CD4-positive, alpha-beta T cell (primary cell): ENCODE results near the gene ACVR2B. TPM values are rescaled to one million over a fixed set of nuclear protein-coding genes. Genes with fewer than 3 reads are reported as not detected.

Source experiments
- ATAC-seq: fragments of 200-7000 bp; cut with Tn5 transposase; one replicate; pipeline ENCODE4 v1.10.0; 2022; ENCODE audit warnings: mild to moderate bottlenecking; ENCODE audit not compliant: poor library complexity
- CTCF ChIA-PET: fragments of 350-600 bp; sonication (Branson Sonifier 250); formaldehyde crosslinking; loops from one replicate; lab custom pipeline; 2021; ENCODE audit warnings: antibody characterized with exemption, inconsistent platforms; lab: Charles Lee
- POLR2A ChIA-PET: fragments of 350-600 bp; sonication (Branson Sonifier 250); formaldehyde crosslinking; loops from one replicate; lab custom pipeline; 2021; ENCODE audit warnings: antibody characterized with exemption, inconsistent platforms; lab: Charles Lee
- DNase-seq, 14 experiments: peaks; one replicate each; pipeline ENCODE4 v3.0.0-alpha.2; 2013 to 2020; ENCODE audit warnings: mixed read lengths in 2 of 14
- H3K27ac ChIP-seq, 2 donors: one replicate each; pipeline versions ENCODE4 v1.5.1 to v1.7.0; 2013; ENCODE audit warnings: low read length in 2 of 2, low read depth in 1 of 2, mild to moderate bottlenecking in 1 of 2
- H3K27me3 ChIP-seq, 2 experiments: 1 replicate in 1 of 2; 2 replicates in 1 of 2; pipeline versions ENCODE4 v1.6.1 to v1.7.0; 2013; ENCODE audit warnings: low read length in 2 of 2, control low read depth in 1 of 2, mild to moderate bottlenecking in 1 of 2, moderate library complexity in 1 of 2; ENCODE audit not compliant: insufficient read depth in 2 of 2, control insufficient read depth in 1 of 2
- H3K36me3 ChIP-seq: one replicate; pipeline ENCODE4 v1.6.1; 2013; ENCODE audit warnings: low read length, control low read depth; ENCODE audit not compliant: insufficient read depth
- H3K4me1 ChIP-seq: one replicate; pipeline ENCODE4 v1.6.1; 2013; ENCODE audit warnings: low read length, control low read depth; ENCODE audit not compliant: insufficient read depth
- H3K4me3 ChIP-seq: one replicate; pipeline ENCODE4 v1.5.1; 2013; ENCODE audit warnings: mild to moderate bottlenecking, low read length, moderate library complexity
- H3K9me3 ChIP-seq, 2 experiments: 1 replicate in 1 of 2; 2 replicates in 1 of 2; pipeline versions ENCODE4 v1.6.1 to v1.7.0; 2013; ENCODE audit warnings: low read length in 2 of 2, mild to moderate bottlenecking in 2 of 2, control low read depth in 1 of 2, moderate library complexity in 1 of 2; ENCODE audit not compliant: control insufficient read depth in 1 of 2, insufficient read depth in 1 of 2
- H3K27ac Mint-ChIP-seq: one replicate; pipeline ENCODE4 v1.8.0; 2020; ENCODE audit warnings: mixed read lengths
- H3K27me3 Mint-ChIP-seq: one replicate; pipeline ENCODE4 v1.8.0; 2021; ENCODE audit warnings: mixed read lengths
- H3K36me3 Mint-ChIP-seq: one replicate; pipeline ENCODE4 v1.8.0; 2021; ENCODE audit warnings: low read depth, mixed read lengths
- H3K4me1 Mint-ChIP-seq: one replicate; pipeline ENCODE4 v1.8.0; 2021; ENCODE audit warnings: low read depth, mixed read lengths
- H3K4me3 Mint-ChIP-seq: one replicate; pipeline ENCODE4 v1.8.0; 2020; ENCODE audit warnings: mild to moderate bottlenecking, mixed read lengths
- H3K9me3 Mint-ChIP-seq: one replicate; pipeline ENCODE4 v1.8.0; 2020; ENCODE audit warnings: mixed read lengths
- intact Hi-C, 2 experiments: fragments of 100-400 bp; cut with DNase I in 1 of 2; cut with micrococcal nuclease in 1 of 2; formaldehyde crosslinking; loops; one replicate each; pipeline versions ENCODE4 v1.15.1 to v1.9.0; 2023 to 2025; cut with DNase I, micrococcal nuclease
- total RNA-seq, 174 experiments: library from RNA in 2 of 174; stranded (reverse) in 2 of 174; gene quantifications; one replicate each; pipeline ENCODE4 v1.2.3 and lab custom pipeline; 2021 to 2026
- TF ChIP-seq, protein P1 (sequence below): fragments of 200-600 bp; IDR thresholded peaks from one replicate; pipeline ENCODE4 v1.8.0; 2022; ENCODE audit warnings: antibody characterized with exemption, mild to moderate bottlenecking

ACVR2B gene
- total RNA-seq, 2 experiments from 2014 or later: 3.6 to 4.3 TPM

DNA sequence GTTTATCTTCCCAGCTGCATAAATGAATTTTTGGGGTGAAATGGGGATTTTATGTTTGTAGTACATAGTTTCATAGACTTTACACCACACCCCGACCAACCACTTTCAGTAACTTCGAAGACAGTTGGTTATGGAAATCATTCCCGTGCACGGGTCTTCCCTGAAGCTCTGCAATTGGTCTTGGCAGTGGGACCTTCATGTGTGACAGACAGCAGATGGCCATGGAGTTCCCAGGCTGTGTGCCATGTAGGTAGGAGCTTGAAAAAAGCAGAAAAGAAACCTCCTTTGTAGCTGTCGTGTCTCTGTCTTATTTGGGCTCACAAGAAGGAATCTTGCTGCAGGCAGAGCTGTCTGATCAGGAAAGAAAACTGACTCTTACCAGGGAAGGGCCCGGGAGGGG is 68.3 kb downstream of the ACVR2B start:
- Mint-ChIP-seq H3K27ac (no peak overlapping the region), H3K9me3 (no peaks in the 10 kb centered on the region), H3K4me1 (peaks cover 40% of the 10 kb centered on the region), H3K4me3 (no peak overlapping the region), H3K27me3 (no peaks in the 10 kb centered on the region), H3K36me3 (peaks cover 45% of the 10 kb centered on the region)
- ATAC-seq: no peak
- intact Hi-C loops: loop anchor here (5.0 to 10.0 kb wide), 2 partner anchors 483 to 765 kb away; no protein-coding TSS in a partner anchor
- DNase-seq: no peak
- H3K36me3 ChIP-seq: peaks cover 36% of the 10 kb centered on the region
- no peaks in the 10 kb centered on the region for H3K27me3 ChIP-seq
- H3K27ac ChIP-seq: no peak overlapping the region
- no peaks in the 10 kb centered on the region for H3K9me3 ChIP-seq
- POLR2A ChIA-PET: interaction anchor here (0.5 to 2.2 kb wide), 7 partner anchors 25 to 1529 kb away, joined by 3 to 8 read pairs (median 4); partner anchors contain the start of genes EPM2AIP1 and EXOG
- H3K4me3 ChIP-seq: no peak overlapping the region
- H3K4me1 ChIP-seq: peaks cover 16% of the 10 kb centered on the region
- TF ChIP-seq, protein P1, sequence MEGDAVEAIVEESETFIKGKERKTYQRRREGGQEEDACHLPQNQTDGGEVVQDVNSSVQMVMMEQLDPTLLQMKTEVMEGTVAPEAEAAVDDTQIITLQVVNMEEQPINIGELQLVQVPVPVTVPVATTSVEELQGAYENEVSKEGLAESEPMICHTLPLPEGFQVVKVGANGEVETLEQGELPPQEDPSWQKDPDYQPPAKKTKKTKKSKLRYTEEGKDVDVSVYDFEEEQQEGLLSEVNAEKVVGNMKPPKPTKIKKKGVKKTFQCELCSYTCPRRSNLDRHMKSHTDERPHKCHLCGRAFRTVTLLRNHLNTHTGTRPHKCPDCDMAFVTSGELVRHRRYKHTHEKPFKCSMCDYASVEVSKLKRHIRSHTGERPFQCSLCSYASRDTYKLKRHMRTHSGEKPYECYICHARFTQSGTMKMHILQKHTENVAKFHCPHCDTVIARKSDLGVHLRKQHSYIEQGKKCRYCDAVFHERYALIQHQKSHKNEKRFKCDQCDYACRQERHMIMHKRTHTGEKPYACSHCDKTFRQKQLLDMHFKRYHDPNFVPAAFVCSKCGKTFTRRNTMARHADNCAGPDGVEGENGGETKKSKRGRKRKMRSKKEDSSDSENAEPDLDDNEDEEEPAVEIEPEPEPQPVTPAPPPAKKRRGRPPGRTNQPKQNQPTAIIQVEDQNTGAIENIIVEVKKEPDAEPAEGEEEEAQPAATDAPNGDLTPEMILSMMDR: no peak
- CTCF ChIA-PET: interaction anchor here (0.5 to 2.7 kb wide), 20 partner anchors 9 to 886 kb away, joined by 3 to 29 read pairs (median 4); partner anchors contain the start of genes EXOG and XYLB

DNA sequence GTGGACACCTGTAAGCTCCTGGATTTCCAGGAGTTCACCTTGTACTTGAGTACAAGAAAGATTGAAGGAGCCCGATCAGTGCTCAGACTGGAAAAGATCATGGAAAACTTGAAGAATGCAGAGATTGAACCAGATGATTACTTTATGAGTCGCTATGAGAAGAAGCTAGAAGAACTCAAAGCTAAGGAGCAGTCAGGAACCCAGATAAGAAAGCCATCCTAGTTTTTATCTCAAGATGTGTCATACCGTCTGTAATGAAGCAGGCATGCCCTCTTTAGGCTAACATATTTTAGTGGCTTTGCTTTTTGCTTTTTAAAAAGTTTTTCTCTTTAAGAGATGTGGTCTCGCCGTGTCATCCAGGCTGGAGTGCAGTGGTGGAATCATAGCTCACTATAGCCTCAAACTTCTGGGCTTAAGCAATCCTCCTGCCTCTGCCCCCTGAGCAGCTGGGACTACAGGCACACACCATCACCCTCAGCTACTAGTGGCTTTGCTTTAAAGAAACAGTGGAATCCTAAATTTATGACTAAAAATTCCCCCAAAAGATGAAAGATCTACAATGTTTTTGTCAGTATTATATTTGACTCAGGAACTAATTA is 70.5 kb downstream of the ACVR2B start:
- no peak overlapping the region for H3K4me3 ChIP-seq
- TF ChIP-seq, protein P1: no peak
- peaks cover 38% of the 10 kb centered on the region for H3K36me3 ChIP-seq
- CTCF ChIA-PET: interaction anchor here (1.5 kb wide), 1 partner anchor 128 kb away, joined by 5 read pairs; no protein-coding TSS in a partner anchor
- DNase-seq (no peak), ATAC-seq (no peak)
- peaks cover 16% of the 10 kb centered on the region for H3K4me1 ChIP-seq
- no peak overlapping the region for H3K27ac ChIP-seq
- no peaks in the 10 kb centered on the region for H3K9me3 ChIP-seq
- POLR2A ChIA-PET: no interaction called here
- no peak overlapping the region for H3K4me3 Mint-ChIP-seq
- no peaks in the 10 kb centered on the region for H3K27me3 ChIP-seq
- H3K27me3 Mint-ChIP-seq: no peaks in the 10 kb centered on the region
- H3K27ac Mint-ChIP-seq: no peak overlapping the region
- peaks cover 61% of the 10 kb centered on the region for H3K36me3 Mint-ChIP-seq
- H3K4me1 Mint-ChIP-seq: peaks cover 25% of the 10 kb centered on the region
- intact Hi-C loops: loop anchor here (5.0 to 10.0 kb wide), 2 partner anchors 481 to 763 kb away; no protein-coding TSS in a partner anchor
- H3K9me3 Mint-ChIP-seq: no peaks in the 10 kb centered on the region

DNA sequence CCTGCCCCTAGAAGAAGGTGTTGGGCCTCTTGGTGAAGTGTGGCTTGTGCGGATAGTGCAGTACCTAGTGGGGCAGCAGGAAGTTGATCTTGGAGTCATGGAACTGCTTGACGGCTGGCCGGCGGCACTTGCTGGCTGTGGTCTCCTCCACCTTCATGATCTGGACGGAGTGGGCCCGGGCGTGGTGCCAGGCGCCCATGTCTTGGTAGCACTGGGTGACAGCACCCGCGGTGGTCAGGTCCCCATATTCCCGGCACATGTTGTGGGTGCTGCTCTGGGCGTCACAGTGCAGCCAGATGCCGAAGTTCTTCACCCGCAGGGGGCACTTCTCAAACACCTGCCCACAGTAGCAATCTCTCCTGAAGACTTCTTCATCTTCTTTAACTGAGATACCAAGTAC is 73.1 kb downstream of the ACVR2B start:
- CTCF ChIA-PET: no interaction called here
- intact Hi-C loops: loop anchor here (10.0 kb wide), 1 partner anchor 478 kb away; no protein-coding TSS in a partner anchor
- Mint-ChIP-seq H3K4me3 (no peak overlapping the region), H3K4me1 (no peaks in the 10 kb centered on the region), H3K9me3 (no peaks in the 10 kb centered on the region), H3K27me3 (no peaks in the 10 kb centered on the region), H3K36me3 (peaks cover 54% of the 10 kb centered on the region), H3K27ac (no peak overlapping the region)
- ATAC-seq: no peak
- H3K9me3 ChIP-seq: no peaks in the 10 kb centered on the region
- no peak overlapping the region for H3K27ac ChIP-seq
- no peaks in the 10 kb centered on the region for H3K27me3 ChIP-seq
- peaks cover 46% of the 10 kb centered on the region for H3K36me3 ChIP-seq
- no peak overlapping the region for H3K4me3 ChIP-seq
- no peak for DNase-seq
- POLR2A ChIA-PET: no interaction called here
- TF ChIP-seq, protein P1: no peak
- H3K4me1 ChIP-seq: no peaks in the 10 kb centered on the region
